HG02870 (cell line): ENCODE measurements around the gene ACBD6.
"Not testable (repeated sequence)": the region's sequence is repeated elsewhere in the genome, so short reads cannot be mapped to it uniquely, and the experiment has no call there.

ENCODE experiments used
- ATAC-seq: cut with Tn5 transposase; IDR thresholded peaks from one replicate; pipeline ENCODE4 v1.9.1; 2021; ENCODE audit warnings: mild to moderate bottlenecking, moderate library complexity; ENCODE audit not compliant: unreplicated experiment

Gene ACBD6, protein sequence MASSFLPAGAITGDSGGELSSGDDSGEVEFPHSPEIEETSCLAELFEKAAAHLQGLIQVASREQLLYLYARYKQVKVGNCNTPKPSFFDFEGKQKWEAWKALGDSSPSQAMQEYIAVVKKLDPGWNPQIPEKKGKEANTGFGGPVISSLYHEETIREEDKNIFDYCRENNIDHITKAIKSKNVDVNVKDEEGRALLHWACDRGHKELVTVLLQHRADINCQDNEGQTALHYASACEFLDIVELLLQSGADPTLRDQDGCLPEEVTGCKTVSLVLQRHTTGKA

DNA sequence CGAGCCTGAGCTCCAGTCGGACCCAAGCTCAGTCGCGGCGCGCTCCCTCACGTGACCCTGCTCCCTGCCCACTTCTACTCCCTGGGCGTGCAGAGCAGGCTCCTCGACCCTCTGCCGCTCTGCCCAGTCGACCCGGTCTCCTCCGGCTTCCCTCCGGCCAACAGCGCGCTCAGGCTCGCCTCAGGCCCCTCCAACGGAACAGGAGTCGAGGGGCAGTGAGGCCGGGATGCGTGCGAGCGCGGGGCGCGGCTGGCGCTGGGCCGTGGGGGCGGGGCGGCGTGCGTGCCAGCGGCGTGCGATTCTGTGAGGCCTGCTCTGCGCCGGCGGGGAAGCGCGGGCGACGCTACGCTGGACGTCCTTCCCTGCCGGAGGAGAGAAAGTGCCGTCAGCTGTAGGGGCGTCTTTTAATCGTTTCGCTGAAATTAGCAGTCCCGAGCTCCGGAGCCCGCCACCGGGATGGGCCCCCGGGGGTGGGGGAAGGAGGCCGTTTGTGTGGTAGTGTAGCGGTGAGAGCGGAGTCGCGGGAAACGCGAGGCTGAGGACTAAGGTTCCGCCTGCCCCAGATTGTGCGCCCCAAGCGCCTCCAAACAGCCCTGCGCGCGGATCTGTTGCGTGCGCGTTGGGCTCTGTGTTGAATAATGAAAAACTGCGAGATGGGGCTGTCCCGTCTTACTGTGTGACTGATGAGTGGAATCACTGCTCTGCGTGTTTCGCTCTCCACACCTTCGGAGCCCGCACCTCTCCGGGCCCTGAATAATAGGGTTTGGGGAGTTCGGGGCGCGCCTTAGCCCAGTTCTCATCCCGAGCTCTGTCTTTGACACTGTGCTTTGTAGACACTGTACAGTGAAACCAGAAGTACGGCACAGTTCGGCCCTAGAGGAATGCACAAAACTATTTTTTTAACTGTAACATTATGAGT lies at the start of gene ACBD6:
Gene ACBD6 (minus strand): TSS at position 217 of the 919 bp plus-strand sequence. CDS start 311 bp downstream, outside the sequence.
- peak; percentile 79 for ATAC-seq

DNA sequence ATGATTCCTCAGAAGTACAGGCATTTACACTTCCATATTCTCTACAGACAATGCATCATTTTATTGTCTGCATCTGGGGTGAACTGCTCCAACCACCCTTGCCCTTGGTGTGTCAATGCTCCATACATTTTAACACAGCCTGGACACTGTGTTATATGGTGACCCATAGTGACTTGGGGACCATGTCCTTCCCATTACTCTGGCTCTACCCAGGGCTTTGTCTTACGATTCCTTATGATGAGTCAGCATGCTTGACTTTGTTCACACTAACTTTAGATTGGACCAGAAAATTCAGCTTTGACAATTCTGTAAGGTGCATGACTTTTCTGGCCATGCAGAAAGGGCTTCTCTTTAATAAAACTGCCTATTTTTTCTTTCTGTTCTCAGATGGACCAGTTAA lies 49.6 kb upstream of the ACBD6 start:
- ATAC-seq, result no peak

DNA sequence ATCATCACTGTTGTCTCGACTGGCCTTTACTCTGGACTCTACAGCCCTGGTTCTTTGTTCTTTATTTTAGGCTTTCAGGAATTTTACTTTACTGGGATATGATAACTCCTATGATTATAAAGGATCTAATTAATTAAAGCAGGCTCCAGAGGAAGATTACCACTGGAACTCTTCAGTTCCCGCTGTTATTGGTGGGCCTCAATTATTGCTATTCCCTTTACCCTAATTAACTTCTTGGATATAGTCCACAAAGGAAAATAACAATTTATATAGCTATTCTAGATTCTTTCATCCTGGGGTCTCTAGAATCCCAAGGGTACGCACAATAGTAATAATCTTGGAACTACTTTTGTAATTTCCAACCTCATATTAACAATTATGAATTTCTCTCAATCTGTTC lies 47.9 kb upstream of the ACBD6 start:
- no peak for ATAC-seq

DNA sequence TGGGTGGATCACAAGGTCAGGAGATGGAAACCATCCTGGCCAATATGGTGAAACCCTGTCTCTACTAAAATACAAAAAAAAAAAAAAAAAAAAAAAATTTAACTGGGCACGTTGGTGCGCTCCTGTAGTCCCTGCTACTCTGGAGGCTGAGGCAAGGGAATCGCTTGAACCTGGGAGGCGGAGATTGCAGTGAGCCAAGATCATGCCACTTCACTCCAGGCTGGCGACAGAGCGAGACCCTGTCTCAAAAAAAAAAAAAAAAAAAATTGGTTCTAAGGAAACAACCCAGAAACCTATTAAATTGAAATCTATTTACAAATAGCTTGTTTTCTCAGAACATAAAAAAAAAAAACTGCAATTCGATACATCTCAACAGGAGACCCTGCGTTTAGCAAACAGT lies 47.4 kb upstream of the ACBD6 start:
- ATAC-seq, result not testable (repeated sequence)

- no peak for ATAC-seq
Measured at GRCh38 chr1:180548686-180549317, 46.4 kb upstream of the ACBD6 start.

GRCh38 chr1:180545991-180546390 lies 43.6 kb upstream of the ACBD6 start:
- no peak for ATAC-seq

- ATAC-seq, result no peak
Measured at GRCh38 chr1:180544050-180544449, 41.7 kb upstream of the ACBD6 start.

DNA sequence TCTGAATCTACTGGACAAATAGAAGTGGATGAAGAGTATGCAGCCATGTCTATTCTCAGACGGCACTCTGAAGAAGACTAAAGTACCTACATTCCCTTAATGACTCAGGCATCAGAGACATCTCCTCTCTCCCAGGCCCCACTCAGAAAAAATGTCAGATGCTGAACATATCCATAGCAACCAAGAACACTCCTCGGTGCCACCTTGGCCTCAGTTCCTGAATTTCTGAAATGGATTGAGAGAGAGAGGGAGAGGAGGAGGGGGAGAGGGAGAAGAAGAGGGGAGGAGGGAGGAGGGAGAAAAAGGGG lies 40.4 kb upstream of the ACBD6 start:
- no peak for ATAC-seq

GRCh38 chr1:180542113-180542837 lies 39.9 kb upstream of the ACBD6 start:
- ATAC-seq, result no peak

GRCh38 chr1:180540697-180541594 lies 38.6 kb upstream of the ACBD6 start:
- ATAC-seq, result no peak

- no peak for ATAC-seq
Measured at GRCh38 chr1:180539136-180539535, 36.8 kb upstream of the ACBD6 start.

DNA sequence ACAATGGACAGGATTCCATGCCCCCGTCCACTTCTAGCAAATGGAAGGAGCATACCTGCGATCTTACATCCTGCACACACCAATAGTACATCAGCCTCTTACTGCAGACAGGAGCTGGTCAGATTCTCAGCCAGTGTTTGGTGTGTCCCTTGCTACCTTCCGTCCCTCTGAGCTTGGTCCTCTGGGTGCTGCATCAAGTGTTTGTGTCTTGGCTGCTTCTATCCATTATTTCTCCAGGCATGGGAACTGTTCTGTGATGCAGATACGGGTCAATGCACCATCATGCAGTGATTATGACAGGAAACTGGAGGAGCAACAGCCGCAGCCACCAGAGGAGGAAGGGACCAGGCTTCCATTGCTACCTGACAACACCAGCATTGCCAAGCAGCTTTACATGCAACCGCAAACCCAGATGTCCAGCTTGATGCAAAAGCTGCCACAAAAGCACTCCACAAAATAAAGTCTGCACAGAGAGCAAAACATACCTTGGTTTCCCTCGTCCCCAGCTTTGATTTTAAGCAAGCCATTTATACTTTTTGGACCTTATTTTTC lies 34.5 kb upstream of the ACBD6 start:
- ATAC-seq, result no peak

DNA sequence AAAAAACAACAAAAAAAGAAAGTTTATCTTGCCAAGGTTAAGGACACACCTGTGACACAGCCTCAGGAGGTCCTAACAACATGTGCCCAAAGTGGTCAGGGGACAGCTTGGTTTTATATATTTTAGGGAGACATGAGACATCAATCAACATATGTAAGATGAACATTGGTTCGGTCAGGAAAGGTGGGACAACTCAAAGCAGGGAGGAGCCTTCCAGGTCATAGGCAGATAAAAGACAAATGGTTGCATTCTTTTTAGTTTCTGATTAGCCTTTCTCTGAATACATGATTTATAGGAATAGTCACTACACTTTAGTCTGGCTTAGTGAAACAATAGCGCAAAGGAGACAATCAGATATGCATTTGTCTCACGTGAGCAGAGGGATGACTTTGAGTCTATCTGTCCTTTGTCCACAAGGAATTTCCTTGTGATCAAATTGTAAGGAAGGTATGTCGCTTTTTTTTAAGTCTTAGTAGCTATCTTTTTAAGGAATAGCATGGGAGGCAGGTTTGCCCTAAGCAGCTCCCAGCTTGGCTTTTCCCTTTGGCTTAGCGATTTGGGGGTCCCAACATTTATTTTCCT lies 33.1 kb upstream of the ACBD6 start:
- ATAC-seq, result no peak

DNA sequence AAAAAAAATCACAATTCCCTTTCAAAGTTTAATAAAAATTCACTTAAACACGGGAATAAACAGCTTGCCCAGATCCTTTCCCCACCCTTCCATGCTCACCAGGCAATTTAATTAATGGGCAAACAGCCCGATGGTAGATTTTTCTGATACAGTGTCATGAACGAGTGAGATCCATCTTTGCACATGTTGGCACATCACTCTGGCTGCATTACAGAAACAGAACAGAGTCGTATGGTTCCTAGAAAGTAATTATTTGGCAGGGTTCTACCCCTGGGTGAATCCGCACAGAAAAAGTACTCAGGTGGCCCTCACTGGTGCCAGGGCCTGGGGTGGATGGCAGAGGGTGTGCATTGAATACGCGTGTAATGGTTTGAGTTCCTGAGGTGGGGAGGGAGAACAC lies 31.8 kb upstream of the ACBD6 start:
- no peak for ATAC-seq

DNA sequence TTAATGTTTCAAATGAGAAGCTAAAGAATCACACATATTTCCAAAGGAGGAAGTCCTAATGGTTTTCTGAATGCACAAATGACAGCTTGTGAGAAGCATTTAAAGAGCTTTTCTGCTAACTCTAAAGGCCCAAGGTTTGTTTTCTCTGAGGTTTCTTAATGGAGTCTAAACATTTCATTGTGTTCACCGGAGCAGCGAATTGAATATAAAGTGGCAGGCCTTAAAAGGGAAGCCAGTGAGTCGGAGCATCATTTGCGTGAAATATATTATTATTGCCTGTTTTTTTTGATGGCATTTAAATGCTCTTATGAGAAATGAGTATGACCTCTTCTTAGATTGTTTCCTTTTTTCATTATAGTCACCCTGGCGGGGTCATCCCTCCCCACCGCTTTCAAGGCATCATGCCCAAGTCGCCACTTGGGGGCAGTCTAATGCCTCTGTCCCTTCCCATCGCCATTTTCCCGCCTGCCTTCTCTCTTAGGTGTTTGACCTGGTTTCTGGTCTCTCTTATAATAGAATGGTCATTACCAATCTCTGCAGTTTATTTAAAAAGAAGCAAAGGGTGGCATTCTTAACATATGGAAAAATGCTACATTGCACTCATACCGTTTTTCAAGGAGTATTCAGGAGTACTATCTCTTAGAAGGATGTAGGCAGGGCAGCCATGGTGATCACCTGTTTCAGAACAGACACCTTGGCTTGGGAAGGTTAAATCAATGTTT lies 31.1 kb upstream of the ACBD6 start:
- peak; percentile 73 for ATAC-seq

DNA sequence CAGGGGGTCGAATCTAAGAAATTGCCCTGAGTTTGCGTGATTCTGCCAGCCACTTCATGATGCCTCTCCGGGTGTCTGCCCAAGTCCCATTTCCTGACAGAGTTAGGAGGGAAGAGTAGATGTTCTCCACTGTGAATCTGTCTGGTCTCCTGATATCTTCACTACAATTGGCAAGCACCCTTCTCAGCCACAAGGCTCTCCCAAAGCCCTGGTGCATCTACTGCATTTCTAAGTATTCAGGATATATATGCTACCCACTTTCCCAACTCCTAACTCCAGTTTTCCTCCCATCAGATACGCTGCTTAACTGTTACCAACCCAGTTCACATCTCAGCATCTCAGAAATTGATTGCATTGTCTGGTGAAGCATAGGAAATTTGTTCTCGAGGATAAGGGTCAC lies 30.5 kb upstream of the ACBD6 start:
- ATAC-seq, result no peak

DNA sequence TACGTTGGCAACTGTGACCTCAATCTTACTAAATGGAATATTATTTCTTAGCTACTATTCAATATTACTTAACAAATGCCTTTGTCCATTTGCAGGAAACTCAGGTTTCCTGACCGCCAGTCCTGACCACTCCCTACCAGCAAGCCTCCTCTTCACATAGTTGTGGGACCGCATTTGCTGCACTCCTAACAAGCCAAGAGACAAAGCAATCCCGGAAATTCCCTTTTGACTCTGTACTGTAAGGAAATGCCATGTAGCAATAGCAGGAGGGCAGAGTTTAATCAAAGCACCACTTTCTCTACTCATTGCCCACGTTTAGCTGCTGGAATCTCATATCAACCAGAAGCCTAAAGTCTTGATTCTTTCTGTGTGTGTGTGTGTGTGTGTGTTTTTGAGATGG lies 28.1 kb upstream of the ACBD6 start:
- ATAC-seq, result no peak

- no peak for ATAC-seq
Measured at GRCh38 chr1:180528868-180529470, 26.6 kb upstream of the ACBD6 start.
